WI38 (cell line): ENCODE results near the gene LIMA1.

ENCODE experiments used
- H3K4me3 ChIP-seq: 2 replicates; pipeline ENCODE4 v1.5.1; 2011; ENCODE audit warnings: low read depth, mild to moderate bottlenecking, control low read depth, low read length
- CTCF ChIP-seq: IDR thresholded peaks from 2 replicates; pipeline ENCODE4 v1.5.1; 2012; ENCODE audit warnings: low read depth, mild to moderate bottlenecking, control low read depth, low read length

The LIMA1 gene

GRCh38 chr12:50201987-50202521 is 81.3 kb downstream of the LIMA1 start:
- TF ChIP-seq CTCF, result no peak
- H3K4me3 ChIP-seq, result no peak overlapping the region

DNA sequence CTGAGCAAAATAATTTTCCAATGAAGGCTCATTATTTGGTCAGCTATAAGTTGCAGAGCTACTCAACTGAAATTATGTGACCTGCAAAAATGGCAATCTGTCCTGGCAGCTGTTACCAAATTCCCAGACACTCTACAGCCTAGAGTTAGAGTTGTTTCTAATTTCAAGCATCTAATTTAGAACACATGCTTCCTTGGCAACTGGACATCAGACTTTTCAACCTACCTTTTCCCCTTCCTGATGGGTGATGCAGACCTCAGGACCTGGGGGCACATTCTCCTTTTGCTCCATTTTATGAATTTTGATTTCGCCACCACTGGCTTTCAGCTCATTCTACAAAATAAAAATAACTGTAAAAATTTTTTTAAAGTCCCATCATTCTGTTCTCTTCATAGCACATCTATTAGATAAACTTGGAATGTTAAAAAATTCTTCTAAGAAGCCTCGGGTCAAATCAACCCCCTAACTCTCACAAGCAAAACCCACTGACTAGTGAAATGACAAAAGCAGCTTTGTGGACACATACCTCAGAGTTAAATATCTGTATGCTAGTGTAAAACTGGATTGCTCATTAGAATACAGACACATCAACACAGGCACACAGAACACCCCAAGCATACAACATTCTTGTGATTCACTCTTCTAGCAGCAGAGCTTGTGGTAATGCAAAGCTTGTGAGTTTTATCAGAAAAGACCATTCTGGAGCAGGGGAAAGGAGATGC is 82.6 kb downstream of the LIMA1 start:
- no peak for TF ChIP-seq CTCF
- H3K4me3 ChIP-seq, result no peak overlapping the region

DNA sequence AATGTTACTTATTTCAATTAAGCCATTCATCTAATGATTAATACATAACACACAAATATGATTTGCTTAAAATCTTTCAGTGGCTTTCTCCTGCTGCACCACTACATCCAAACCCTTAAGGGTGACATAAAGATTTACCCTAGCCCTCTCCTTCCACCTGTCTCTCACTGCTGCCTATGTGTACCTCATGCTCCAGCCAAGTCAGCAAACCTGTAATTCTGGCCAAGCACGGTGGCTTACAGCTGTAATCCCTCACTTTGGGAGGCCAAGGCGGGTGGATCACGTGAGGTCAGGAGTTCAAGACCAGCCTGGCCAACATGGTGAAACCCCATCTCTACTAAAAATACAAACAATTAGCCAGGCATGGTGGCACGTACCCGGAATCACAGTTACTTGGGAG is 84.5 kb downstream of the LIMA1 start:
- TF ChIP-seq CTCF, result no peak
- no peak overlapping the region for H3K4me3 ChIP-seq

DNA sequence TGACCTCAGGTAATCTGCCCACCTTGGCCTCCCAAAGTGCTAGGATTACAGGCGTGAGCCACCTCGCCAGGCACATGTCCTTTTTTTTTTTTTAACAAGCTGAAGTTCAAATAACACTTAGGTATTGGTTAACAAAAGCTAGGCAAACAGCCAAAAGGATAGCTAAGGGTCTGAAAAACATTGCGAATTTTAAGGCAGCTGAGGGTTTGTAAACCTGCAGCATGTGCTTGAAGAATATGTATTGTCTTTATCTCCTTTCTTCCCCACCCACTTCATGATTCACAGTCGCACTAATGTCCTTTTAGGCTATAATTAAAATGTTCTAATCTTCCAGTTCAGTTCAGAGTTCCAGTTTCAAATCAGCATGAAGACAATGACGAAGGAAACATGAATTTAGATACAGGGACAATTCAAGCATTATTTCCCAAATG is 86.0 kb downstream of the LIMA1 start:
- no peak overlapping the region for H3K4me3 ChIP-seq

DNA sequence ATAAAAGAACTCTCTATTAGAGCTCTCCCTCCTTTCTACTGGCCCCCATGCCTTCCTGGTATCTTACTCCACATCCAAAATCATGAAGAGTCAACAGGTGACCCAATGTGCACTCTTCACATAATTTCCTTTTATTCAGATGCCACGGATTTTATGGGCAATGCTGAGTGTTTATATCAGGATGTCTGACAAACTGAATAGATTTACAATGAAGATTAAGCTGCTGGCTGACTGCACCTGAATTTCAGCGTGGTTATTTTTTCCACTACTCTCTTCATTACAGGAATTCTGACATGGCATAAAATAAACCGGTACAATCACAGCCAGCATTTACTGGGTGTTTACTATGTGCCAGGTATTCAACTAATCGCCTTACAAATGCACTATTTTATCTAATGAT is 86.8 kb downstream of the LIMA1 start:
- no peak overlapping the region for H3K4me3 ChIP-seq
- no peak for TF ChIP-seq CTCF

More for the DNA sequence above, 86.0 kb downstream of the LIMA1 start:
- no peak for TF ChIP-seq CTCF

DNA sequence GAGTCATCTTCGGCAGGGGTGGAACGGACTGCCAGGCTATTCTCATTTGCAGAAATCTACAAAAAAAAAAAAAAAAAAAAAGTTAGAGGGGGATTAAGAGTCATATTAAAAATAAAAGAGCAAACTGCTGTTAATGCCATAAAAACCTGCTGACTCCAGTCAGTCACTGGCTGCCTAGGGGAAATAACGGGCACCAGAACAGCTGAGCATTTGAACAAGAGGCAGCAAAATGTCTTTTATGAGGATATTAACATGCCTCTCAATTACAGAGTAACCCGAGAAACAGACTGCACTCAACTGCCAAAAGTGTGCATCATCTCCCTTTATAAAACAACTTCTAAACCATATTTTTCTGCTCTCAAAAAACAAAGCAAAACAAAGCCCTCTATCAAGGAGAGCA is 87.5 kb downstream of the LIMA1 start:
- TF ChIP-seq CTCF, result no peak
- H3K4me3 ChIP-seq, result no peak overlapping the region

- no peak overlapping the region for H3K4me3 ChIP-seq
- TF ChIP-seq CTCF, result no peak
These were observed 90.4 kb downstream of the LIMA1 start for GRCh38 chr12:50192908-50193307.
